Measurements from ENCODE around the gene ASAP3.

GRCh38 chr1:23453455-23454000 lies 30.5 kb downstream of the ASAP3 start:
- TF ChIP-seq, protein P1, sequence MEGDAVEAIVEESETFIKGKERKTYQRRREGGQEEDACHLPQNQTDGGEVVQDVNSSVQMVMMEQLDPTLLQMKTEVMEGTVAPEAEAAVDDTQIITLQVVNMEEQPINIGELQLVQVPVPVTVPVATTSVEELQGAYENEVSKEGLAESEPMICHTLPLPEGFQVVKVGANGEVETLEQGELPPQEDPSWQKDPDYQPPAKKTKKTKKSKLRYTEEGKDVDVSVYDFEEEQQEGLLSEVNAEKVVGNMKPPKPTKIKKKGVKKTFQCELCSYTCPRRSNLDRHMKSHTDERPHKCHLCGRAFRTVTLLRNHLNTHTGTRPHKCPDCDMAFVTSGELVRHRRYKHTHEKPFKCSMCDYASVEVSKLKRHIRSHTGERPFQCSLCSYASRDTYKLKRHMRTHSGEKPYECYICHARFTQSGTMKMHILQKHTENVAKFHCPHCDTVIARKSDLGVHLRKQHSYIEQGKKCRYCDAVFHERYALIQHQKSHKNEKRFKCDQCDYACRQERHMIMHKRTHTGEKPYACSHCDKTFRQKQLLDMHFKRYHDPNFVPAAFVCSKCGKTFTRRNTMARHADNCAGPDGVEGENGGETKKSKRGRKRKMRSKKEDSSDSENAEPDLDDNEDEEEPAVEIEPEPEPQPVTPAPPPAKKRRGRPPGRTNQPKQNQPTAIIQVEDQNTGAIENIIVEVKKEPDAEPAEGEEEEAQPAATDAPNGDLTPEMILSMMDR (IDR thresholded peaks at IDR 0.05; ENCODE audit: insufficient read depth, low read depth, low read length): no peak
- no peak for TF ChIP-seq EZH2 (IDR thresholded peaks at IDR 0.05; ENCODE audit: insufficient read depth, low read length)
